IMR-90 (cell line): Measurements from ENCODE around the gene XKR3. TPM values are rescaled to one million over a fixed set of nuclear protein-coding genes. Genes with fewer than 3 reads are reported as not detected.

ENCODE experiments used
- ATAC-seq: fragments of 200-7000 bp; cut with Tn5 transposase; 2 replicates; pipeline ENCODE4 v1.9.1; 2020; ENCODE audit warnings: low read depth, mild to moderate bottlenecking, moderate library complexity
- BruUV-seq: library from RNA; stranded (reverse); fragments of 400-500 nt; replicated peaks from 2 replicates; lab custom pipeline; 2021; lab: Mats Ljungman, UMichigan
- CTCF ChIA-PET: fragments of 300-600 bp; formaldehyde crosslinking; extraction: SDS; loops from one replicate; lab custom pipeline; 2021; ENCODE audit warnings: antibody characterized with exemption; lab: Yijun Ruan, JAX
- POLR2A ChIA-PET: fragments of 300-600 bp; sonication (Branson Sonifier 250); formaldehyde crosslinking; loops from one replicate; lab custom pipeline; 2022; ENCODE audit warnings: antibody characterized with exemption; ENCODE audit not compliant: unreplicated experiment; lab: Charles Lee
- DNase-seq: peaks from one replicate; pipeline ENCODE4 v3.0.0; 2013
- H2AFZ ChIP-seq: replicated peaks from 2 replicates; pipeline ENCODE3; 2013; ENCODE audit warnings: low read length, mild to moderate bottlenecking; ENCODE audit not compliant: poor library complexity
- H2AK5ac ChIP-seq: 2 replicates; pipeline ENCODE4 v1.6.1; 2013; ENCODE audit warnings: low read depth, low read length, inconsistent platforms
- H2AK9ac ChIP-seq: replicated peaks from 2 replicates; pipeline ENCODE3; 2013; ENCODE audit warnings: mild to moderate bottlenecking, low read depth, low read length, moderate library complexity; ENCODE audit not compliant: poor library complexity
- H2BK120ac ChIP-seq: 2 replicates; pipeline ENCODE4 v1.6.1; 2013; ENCODE audit warnings: low read depth, low read length, inconsistent platforms
- H2BK15ac ChIP-seq: 3 replicates; pipeline ENCODE4 v1.6.1; 2013; ENCODE audit warnings: low read depth, low read length, inconsistent platforms
- H2BK20ac ChIP-seq: 2 replicates; pipeline ENCODE4 v1.6.1; 2013; ENCODE audit warnings: low read depth, mild to moderate bottlenecking, inconsistent platforms, low read length, moderate library complexity
- H2BK5ac ChIP-seq: 2 replicates; pipeline ENCODE4 v1.6.1; 2013; ENCODE audit warnings: mild to moderate bottlenecking, low read depth, low read length, inconsistent platforms; ENCODE audit not compliant: poor library complexity, severe bottlenecking
- H3K14ac ChIP-seq: replicated peaks from 2 replicates; pipeline ENCODE4 v1.6.1; 2013; ENCODE audit warnings: low read depth, low read length, inconsistent platforms
- H3K18ac ChIP-seq: 2 replicates; pipeline ENCODE4 v1.6.1; 2013; ENCODE audit warnings: low read depth, low read length, control low read depth
- H3K23ac ChIP-seq: 2 replicates; pipeline ENCODE4 v1.6.1; 2013; ENCODE audit warnings: low read depth, low read length, inconsistent platforms
- H3K27ac ChIP-seq: 2 replicates; pipeline ENCODE4 v1.5.1; 2013; ENCODE audit warnings: mild to moderate bottlenecking, control low read depth, low read length; ENCODE audit not compliant: insufficient read depth
- H3K27me3 ChIP-seq: 2 replicates; pipeline ENCODE4 v1.6.1; 2013; ENCODE audit warnings: low read length; ENCODE audit not compliant: control insufficient read depth, insufficient read depth
- H3K36me3 ChIP-seq: 2 replicates; pipeline ENCODE4 v1.6.1; 2013; ENCODE audit warnings: low read length, mixed read lengths; ENCODE audit not compliant: control insufficient read depth, insufficient read depth
- H3K4ac ChIP-seq: 2 replicates; pipeline ENCODE4 v1.6.1; 2013; ENCODE audit warnings: low read depth, low read length, inconsistent platforms
- H3K4me1 ChIP-seq: 2 replicates; pipeline ENCODE4 v1.6.1; 2013; ENCODE audit warnings: low read length, mixed read lengths; ENCODE audit not compliant: control insufficient read depth, insufficient read depth
- H3K4me2 ChIP-seq: 2 replicates; pipeline ENCODE4 v1.6.1; 2013; ENCODE audit warnings: low read depth, mild to moderate bottlenecking, control low read depth, low read length, moderate library complexity
- H3K4me3 ChIP-seq: 2 replicates; pipeline ENCODE4 v1.5.1; 2013; ENCODE audit warnings: low read depth, mild to moderate bottlenecking, control low read depth, low read length, moderate library complexity; ENCODE audit not compliant: insufficient read depth
- H3K56ac ChIP-seq: 2 replicates; pipeline ENCODE4 v1.6.1; 2013; ENCODE audit warnings: low read length, inconsistent platforms; ENCODE audit not compliant: insufficient read depth; ENCODE audit errors: extremely low read depth
- H3K79me1 ChIP-seq, 2 experiments: 2 replicates each; pipeline ENCODE4 v1.6.1; 2013; ENCODE audit warnings: low read length in 2 of 2, inconsistent platforms in 1 of 2, low read depth in 1 of 2
- H3K9ac ChIP-seq: 2 replicates; pipeline ENCODE4 v1.6.1; 2013; ENCODE audit warnings: low read depth, low read length, control low read depth
- H3K9me1 ChIP-seq: 2 replicates; pipeline ENCODE4 v1.6.1; 2013; ENCODE audit warnings: low read length, inconsistent platforms; ENCODE audit not compliant: insufficient read depth
- H3K9me3 ChIP-seq: 2 replicates; pipeline ENCODE4 v1.6.1; 2013; ENCODE audit warnings: low read length; ENCODE audit not compliant: control insufficient read depth, insufficient read depth
- H4K20me1 ChIP-seq: 2 replicates; pipeline ENCODE4 v1.6.1; 2013; ENCODE audit warnings: low read length, inconsistent platforms; ENCODE audit not compliant: insufficient read depth
- H4K5ac ChIP-seq: 2 replicates; pipeline ENCODE4 v1.6.1; 2013; ENCODE audit warnings: mild to moderate bottlenecking, low read depth, low read length, control low read depth
- H4K8ac ChIP-seq, 2 experiments: 2 replicates each; pipeline ENCODE4 v1.6.1; 2013; ENCODE audit warnings: low read depth in 2 of 2, low read length in 2 of 2, control low read depth in 1 of 2, inconsistent platforms in 1 of 2
- H4K91ac ChIP-seq: 2 replicates; pipeline ENCODE4 v1.6.1; 2013; ENCODE audit warnings: low read depth, low read length, inconsistent platforms; ENCODE audit not compliant: insufficient read depth
- BHLHE40 ChIP-seq: fragments of 150-350 bp; IDR thresholded peaks from 2 replicates; pipeline ENCODE4 v1.6.1; 2016; ENCODE audit warnings: mild to moderate bottlenecking, low read depth, low read length
- CEBPB ChIP-seq: IDR thresholded peaks from 2 replicates; pipeline ENCODE4 v1.6.1; 2012; ENCODE audit warnings: low read depth, low read length, improper control_type of control experiment
- CHD1 ChIP-seq: IDR thresholded peaks from 2 replicates; pipeline ENCODE4 v1.6.1; 2012; ENCODE audit warnings: low read depth, low read length, improper control_type of control experiment
- CTCF ChIP-seq: conservative IDR thresholded peaks from 2 replicates; pipeline ENCODE4 v1.5.1; 2012; ENCODE audit warnings: mild to moderate bottlenecking, low read depth, low read length, improper control_type of control experiment
- ELK1 ChIP-seq: fragments of 150-350 bp; IDR thresholded peaks from 2 replicates; pipeline ENCODE4 v1.6.1; 2016; ENCODE audit warnings: low read depth, mild to moderate bottlenecking, low read length, moderate library complexity, borderline replicate concordance
- FOS ChIP-seq: fragments of 150-350 bp; IDR thresholded peaks from 2 replicates; pipeline ENCODE4 v1.6.1; 2016; ENCODE audit warnings: low read depth, low read length
- MAFK ChIP-seq: IDR thresholded peaks from 2 replicates; pipeline ENCODE4 v1.6.1; 2012; ENCODE audit warnings: low read depth, low read length, improper control_type of control experiment
- MAZ ChIP-seq: IDR thresholded peaks from 2 replicates; pipeline ENCODE4 v1.6.1; 2012; ENCODE audit warnings: low read depth, mild to moderate bottlenecking, low read length, improper control_type of control experiment, moderate library complexity, borderline replicate concordance
- MXI1 ChIP-seq: IDR thresholded peaks from 2 replicates; pipeline ENCODE4 v1.6.1; 2012; ENCODE audit warnings: low read depth, mild to moderate bottlenecking, low read length, moderate library complexity, borderline replicate concordance
- NFE2L2 ChIP-seq: fragments of 150-350 bp; IDR thresholded peaks from 2 replicates; pipeline ENCODE4 v1.6.1; 2016; ENCODE audit warnings: low read depth, mild to moderate bottlenecking, low read length
- POLR2A ChIP-seq: IDR thresholded peaks from 2 replicates; pipeline ENCODE4 v1.6.1; 2012; ENCODE audit warnings: mild to moderate bottlenecking, low read depth, low read length
- RAD21 ChIP-seq: IDR thresholded peaks from 2 replicates; pipeline ENCODE4 v1.6.1; 2012; ENCODE audit warnings: low read length, improper control_type of control experiment
- RCOR1 ChIP-seq: IDR thresholded peaks from 2 replicates; pipeline ENCODE4 v1.6.1; 2012; ENCODE audit warnings: mild to moderate bottlenecking, low read length, improper control_type of control experiment; ENCODE audit not compliant: insufficient replicate concordance
- RFX5 ChIP-seq: IDR thresholded peaks from 2 replicates; pipeline ENCODE4 v1.8.0; 2012; ENCODE audit warnings: low read depth, mild to moderate bottlenecking, low read length, moderate library complexity
- SMC3 ChIP-seq: fragments of 150-350 bp; IDR thresholded peaks from 2 replicates; pipeline ENCODE4 v1.6.1; 2016; ENCODE audit warnings: low read depth, mild to moderate bottlenecking, antibody characterized with exemption, low read length, moderate library complexity
- USF2 ChIP-seq: fragments of 150-350 bp; IDR thresholded peaks from 2 replicates; pipeline ENCODE4 v1.6.1; 2017; ENCODE audit warnings: mild to moderate bottlenecking, antibody characterized with exemption, low read length, low read depth
- WGBS, 2 experiments: methylation state at CpG; one replicate each; pipeline versions ENCODE4 v1.1.5 to v1.1.7; 2013; ENCODE audit warnings: missing lambda C conversion rate in 2 of 2; ENCODE audit not compliant: insufficient read length in 1 of 2; ENCODE audit errors: extremely low coverage in 2 of 2; 5-methylcytosine and 5-hydroxymethylcytosine counted together
- dilution Hi-C: fragments of 300-500 bp; cut with HindIII; formaldehyde crosslinking; loops from one replicate; pipeline ENCODE4 v1.14.3; 2018; ENCODE audit warnings: low sequenced_read_pairs; ENCODE audit not compliant: unreplicated experiment
- in situ Hi-C: fragments of 300-500 bp; cut with MboI; formaldehyde crosslinking; loops from 3 replicates; pipeline ENCODE4 v1.14.3; 2019; ENCODE audit warnings: low sequenced_read_pairs, inconsistent platforms, mixed read lengths
- intact Hi-C: fragments of 100-400 bp; cut with micrococcal nuclease; formaldehyde crosslinking; loops from 2 replicates; pipeline ENCODE4 v1.10.0; 2022
- polyA plus RNA-seq, 3 experiments: library from polyadenylated mRNA; depleted of rRNA; stranded (reverse); fragments of >200 nt; gene quantifications; 2 replicates each; pipeline ENCODE4 v1.2.3, GENCODE V29; 2012; ENCODE audit warnings: low replicate concordance in 1 of 3
- total RNA-seq: library from RNA; depleted of rRNA; stranded (reverse); fragments of >200 nt; gene quantifications from 2 replicates; pipeline ENCODE4 v1.2.3, GENCODE V29; 2012

XKR3 gene
- total and polyA plus RNA-seq, 2 of the 4 experiments (the other 2 are of a cell fraction), result not detected

GRCh38 chr22:16783453-16783852 is 41.8 kb downstream of the XKR3 start:
- Histone ChIP-seq H2AFZ (no peak overlapping the region), H3K27me3 (no peaks in the 10 kb centered on the region), H4K8ac (no peak overlapping the region), H3K9me1 (no peaks in the 10 kb centered on the region), H2BK15ac (no peak overlapping the region), H3K4me2 (no peak overlapping the region), H2BK20ac (no peak overlapping the region), H3K4me3 (no peak overlapping the region), H3K23ac (no peak overlapping the region), H4K20me1 (no peaks in the 10 kb centered on the region), H2BK120ac (no peak overlapping the region), H3K9me3 (peaks cover 23% of the 10 kb centered on the region), H4K91ac (no peak overlapping the region), H3K18ac (no peak overlapping the region), H4K5ac (no peak overlapping the region), H3K4ac (no peak overlapping the region), H2AK5ac (no peak overlapping the region), H2AK9ac (no peak overlapping the region), H2BK5ac (no peak overlapping the region), H3K9ac (no peak overlapping the region), H3K36me3 (no peaks in the 10 kb centered on the region), H3K4me1 (no peaks in the 10 kb centered on the region), H3K56ac (no peak overlapping the region), H3K79me1 (no peaks in the 10 kb centered on the region), H3K14ac (no peak overlapping the region), H3K27ac (no peak overlapping the region)
- in situ Hi-C loops, result no loop called here
- ATAC-seq (no peak), DNase-seq (no peak)
- CTCF ChIA-PET, result no interaction called here
- no peak for TF ChIP-seq SMC3
- no peak for TF ChIP-seq RFX5
- TF ChIP-seq MAZ, result no peak
- TF ChIP-seq POLR2A, result no peak
- no peak for TF ChIP-seq BHLHE40
- no peak for TF ChIP-seq NFE2L2
- no peak for TF ChIP-seq MXI1
- no peak for TF ChIP-seq ELK1
- no peak for TF ChIP-seq RAD21
- no peak for TF ChIP-seq USF2
- TF ChIP-seq CTCF, result no peak
- no peak for TF ChIP-seq MAFK
- TF ChIP-seq CHD1, result no peak
- no peak for TF ChIP-seq CEBPB
- TF ChIP-seq FOS, result no peak
- no peak for TF ChIP-seq RCOR1
- no TSS peak for BruUV-seq
- dilution Hi-C loops, result no loop called here
- POLR2A ChIA-PET, result no interaction called here
- intact Hi-C loops, result no loop called here
- no CpG with 5 or more reads among the region's 4 CpGs for WGBS, 2 experiments
